NCI-H187 (cell line): ENCODE results near the gene LINGO3.

Experiments used
- DNase-seq, 2 experiments: peaks; one replicate each; lab custom pipeline; 2025; lab: John Stamatoyannopoulos, UW

The LINGO3 gene

DNA sequence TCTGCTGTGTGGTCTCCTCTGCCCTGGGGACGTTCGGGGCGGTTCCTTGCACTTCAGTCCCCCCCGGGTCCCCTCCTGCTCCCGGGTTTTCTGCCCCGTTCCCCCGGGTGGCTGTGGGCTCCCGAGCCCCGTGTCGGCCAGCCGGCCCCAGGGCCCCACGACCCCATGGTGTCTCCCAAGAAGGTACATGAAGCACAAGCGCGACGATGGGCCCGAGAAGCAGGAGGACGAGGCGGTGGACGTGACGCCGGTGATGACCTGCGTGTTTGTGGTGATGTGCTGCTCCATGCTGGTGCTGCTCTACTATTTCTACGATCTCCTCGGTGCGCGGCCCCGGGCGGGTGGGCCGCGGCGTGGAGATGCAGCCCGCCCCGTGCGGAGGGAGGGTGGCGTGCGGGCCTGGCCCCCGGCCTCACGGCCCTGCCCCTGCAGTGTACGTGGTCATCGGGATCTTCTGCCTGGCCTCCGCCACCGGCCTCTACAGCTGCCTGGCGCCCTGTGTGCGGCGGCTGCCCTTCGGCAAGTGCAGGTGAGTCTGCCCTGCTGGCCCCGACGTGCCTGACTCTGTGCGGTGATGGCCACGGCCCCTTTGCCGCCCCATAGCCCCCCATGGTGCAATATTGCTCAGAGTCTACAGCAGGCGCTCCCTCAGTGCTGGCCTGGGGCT, 31.8 kb upstream of the LINGO3 start:
- no peak for DNase-seq

DNA sequence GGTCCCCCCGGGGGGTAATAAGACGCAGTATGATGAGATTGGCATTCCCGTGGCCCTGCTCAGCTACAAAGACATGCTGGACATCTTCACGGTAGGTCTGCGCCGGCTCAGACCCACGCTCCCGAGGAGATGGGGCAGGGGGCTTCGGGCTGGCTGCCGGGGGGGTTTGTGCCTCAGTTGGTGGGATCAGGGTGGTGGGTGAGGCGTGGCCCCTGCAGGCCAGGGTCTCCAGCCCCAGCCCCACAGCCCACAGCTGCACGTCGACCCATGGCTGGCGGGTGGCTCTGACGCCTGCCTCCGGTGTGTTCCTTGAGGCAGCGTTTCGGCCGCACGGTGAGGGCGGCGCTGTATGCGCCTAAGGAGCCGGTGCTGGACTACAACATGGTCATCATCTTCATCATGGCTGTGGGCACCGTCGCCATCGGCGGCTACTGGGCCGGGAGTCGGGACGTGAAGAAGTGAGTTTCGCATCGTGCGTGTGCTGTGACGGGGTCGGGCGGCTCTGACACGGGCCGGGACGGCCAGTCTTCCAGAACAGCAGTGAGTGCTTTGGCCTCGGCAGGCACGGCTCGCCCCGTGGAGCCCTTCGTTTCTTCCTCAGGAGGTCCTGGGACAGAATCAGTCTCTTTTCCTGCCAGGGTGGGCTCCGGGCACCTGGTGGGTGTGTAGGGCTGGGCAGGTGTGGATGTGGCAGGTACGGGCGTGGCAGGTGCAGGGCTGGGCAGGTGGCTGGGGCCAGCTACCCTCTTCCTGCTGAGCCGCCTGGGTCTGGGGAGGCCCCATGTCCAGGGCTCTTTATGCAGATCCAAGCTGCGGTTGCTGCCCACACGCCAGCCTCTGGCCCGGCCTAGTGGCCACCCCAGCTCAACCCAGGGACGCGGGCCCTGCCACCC, 31.0 kb upstream of the LINGO3 start:
- DNase-seq = no peak

DNA sequence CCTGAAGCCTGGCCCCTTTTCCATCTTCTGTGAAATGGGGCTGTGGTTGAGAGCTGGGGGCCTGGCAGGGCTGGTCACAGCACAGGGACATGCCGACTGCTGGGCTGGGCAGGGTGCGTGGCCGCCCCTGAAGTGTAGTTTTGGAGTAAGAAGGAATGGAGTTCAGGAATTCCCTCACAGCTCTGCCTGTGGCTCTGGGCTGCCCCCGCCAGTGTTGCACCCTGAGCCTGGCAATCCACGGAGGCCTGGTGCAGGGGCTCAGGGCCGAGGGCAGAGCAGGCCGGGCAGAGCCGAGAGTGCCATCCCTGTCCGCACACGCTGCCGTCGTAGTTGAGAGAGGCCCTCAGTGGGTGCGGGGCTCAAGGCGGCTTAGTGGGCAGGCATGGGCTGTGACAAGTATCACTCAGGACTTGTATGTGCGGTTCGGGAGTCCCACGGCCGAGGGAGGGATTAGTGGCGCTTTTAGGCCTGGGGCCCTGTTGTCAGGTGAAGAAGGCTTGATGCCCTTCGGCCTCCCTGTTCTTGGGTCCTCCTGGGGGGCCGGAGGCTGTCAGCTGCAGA, 30.2 kb upstream of the LINGO3 start:
- DNase-seq = no peak

DNA sequence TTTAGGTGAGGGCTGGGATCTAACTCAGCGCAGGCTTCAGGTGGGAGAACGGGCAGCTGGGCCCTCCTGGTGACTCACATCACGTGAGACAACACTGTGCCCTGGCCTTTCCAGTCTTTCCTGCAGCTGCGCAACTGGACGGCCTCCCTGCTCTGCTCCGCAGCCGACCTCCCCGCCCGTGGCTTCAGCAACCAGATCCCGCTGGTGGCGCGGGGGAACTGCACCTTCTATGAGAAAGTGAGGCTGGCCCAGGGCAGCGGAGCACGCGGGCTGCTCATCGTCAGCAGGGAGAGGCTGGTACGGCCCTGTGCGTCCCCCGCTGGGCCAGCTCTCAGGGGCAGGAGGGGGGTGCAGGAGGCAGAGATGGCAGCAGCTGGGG, 29.4 kb upstream of the LINGO3 start:
- no peak for DNase-seq

DNA sequence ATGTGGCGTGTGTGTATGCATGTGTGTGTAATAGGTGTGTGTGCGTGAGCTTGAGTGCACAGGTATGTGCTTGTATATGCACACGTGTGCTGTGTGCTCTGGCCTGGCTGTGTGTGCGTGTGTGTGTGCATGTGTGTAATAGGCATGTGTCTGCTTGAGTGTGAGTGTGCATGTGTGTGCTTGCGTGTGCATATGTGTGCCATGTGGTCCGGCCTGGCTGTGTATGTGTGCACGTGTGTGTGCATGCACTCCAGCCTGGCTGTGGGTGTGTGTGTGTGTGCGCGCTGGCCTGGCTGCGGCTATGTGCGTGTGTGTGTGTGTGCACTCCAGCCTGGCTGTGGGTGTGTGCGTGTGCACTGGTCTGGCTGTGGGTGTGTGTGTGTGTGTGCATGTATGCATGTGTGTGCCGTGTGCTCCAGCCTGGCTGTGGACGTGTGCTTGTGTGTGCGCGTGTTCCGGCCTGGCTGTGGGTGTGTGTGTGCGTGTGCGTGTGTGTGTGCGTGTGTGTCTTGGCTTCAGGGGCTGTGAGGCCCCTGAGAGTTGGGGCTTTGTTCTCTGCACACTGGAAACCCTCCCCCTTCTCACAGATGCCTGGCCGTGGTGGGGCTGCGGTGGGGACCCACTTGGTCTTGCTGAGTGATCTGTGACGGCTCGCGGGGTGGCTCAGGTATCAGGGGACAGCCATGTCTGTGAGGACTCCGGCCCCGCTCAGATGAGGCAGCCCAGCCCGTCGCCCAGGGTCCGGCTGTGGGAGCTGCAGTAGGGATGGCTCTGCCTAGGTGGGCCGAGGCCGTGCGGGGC, 28.8 kb upstream of the LINGO3 start:
- DNase-seq = no peak

DNA sequence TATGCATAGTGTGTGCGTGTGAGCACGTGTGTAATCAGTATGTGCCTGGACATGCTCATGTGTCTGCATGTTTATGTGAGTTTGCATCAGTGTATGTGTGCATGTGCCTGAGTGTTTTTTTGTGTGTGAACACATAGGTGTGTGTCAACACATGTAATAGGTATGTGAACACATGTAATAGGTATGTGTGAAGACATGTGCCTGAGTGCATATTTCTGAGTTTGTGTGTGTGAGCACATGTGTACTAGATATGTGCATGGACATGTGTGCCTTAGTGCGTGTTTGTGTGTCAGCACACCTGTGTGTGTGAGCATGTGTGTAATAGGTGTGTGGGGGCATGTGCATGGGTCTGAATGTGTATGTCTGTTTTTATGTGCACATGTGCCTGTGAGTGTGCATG, 27.9 kb upstream of the LINGO3 start:
- DNase-seq = no peak

DNA sequence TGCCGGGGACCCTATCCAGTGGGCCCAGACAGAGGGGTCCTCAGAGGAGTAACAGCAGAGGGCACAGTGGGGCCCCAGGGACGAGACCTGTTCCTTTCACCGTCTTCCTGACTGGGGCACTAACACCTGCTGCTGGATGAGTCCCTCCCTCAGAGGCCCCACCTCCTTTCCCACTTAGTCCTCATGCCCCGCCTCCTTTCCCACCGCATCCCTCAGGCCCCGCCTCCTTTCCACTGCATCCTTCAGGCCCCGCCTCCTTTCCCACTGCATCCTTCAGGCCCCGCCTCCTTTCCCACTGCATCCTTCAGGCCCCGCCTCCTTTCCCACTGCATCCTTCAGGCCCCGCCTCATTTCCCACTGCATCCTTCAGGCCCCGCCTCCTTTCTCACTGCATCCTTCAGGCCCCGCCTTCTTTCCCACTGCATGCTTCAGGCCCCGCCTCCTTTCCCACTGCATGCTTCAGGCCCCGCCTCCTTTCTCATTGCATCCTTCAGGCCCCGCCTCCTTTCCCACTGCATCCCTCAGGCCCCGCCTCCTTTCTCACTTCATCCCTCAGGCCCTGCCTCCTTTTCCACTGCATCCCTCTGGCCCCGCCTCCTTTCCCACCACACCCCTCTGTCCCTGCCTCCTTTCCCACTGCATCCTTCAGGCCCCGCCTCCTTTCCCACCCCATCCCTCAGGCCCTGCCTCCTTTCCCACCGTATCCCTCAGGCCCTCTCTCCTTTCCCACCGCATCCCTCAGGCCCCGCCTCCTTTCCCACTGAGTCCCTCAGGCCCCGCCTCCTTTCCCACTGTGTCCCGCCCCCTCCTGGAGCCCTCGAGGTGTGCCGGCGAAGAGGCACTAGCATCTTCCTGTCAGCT, 27.3 kb upstream of the LINGO3 start:
- DNase-seq = no peak

DNA sequence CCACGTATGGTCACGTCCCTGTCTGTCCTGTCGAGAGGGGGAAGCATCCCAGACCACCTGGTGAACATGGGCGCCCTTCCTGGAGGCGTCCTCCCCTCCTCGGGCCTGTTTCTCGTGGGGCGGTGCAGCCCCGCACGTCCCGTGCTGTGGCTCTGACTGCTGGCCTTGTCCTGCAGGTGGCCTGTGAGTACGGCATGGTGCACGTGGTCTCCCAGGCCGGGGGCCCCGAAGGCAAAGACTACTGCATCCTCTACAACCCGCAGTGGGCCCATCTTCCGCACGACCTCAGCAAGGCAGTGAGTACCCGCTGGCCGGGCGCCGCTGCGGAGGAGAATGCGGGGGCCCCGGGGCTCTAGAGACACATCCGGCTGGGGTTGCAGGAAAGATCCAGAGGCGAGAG, 26.5 kb upstream of the LINGO3 start:
- no peak for DNase-seq

DNA sequence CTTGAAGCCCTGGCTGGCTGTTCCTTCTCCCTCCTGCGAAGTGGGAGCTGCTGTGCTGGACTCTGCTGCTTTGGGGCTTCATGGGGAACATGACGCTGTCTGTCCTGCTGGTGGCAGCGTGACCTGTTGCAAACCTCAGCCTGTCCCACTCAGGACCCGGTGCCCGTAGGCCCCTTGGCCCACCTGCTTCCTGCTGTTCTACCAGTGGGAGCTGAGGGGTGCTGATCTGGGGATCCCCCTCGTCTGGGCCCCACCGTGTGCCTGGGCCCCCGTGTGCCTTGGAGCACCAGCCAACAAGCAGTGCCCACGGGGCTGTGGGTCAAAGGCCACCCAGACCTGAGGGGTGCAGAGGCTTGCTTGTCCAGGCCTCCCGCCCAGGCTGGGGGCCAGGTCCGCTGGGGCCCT, 25.9 kb upstream of the LINGO3 start:
- no peak for DNase-seq

DNA sequence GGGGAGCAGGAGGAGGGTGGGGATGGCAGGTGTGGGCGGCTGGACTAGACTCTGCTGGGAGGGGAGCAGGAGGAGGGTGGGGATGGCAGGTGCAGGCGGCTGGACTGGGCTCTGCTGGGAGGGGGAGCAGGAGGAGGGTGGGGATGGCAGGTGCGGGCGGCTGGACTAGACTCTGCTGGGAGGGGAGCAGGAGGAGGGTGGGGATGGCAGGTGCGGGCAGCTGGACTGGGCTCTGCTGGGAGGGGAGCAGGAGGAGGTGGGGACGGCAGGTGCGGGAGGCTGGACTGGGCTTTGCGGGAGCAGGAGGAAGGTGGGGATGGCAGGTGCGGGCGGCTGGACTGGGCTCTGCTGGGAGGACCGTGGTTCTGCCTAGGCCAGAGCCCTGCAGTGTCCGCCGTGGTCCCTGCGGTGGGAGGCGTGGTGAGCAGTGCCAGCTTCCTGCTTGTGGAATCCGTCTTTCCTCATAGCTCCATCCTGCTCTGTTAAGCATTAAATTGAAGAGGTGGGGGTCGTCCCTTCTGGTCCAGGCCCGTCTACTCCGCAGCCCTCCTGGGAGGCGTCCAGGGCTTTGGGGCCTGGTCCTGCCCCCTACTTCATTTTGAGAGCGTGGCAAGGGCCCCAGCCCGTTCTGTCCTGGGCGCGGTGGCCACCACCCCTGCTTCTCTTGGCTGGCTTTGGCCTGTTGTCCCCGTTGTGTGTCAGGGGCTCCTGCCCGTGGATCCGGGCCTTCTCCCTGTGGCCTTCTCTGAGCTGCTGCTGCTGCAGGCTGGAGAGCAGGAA, 25.3 kb upstream of the LINGO3 start:
- peak; percentile 87 to 94 for DNase-seq

DNA sequence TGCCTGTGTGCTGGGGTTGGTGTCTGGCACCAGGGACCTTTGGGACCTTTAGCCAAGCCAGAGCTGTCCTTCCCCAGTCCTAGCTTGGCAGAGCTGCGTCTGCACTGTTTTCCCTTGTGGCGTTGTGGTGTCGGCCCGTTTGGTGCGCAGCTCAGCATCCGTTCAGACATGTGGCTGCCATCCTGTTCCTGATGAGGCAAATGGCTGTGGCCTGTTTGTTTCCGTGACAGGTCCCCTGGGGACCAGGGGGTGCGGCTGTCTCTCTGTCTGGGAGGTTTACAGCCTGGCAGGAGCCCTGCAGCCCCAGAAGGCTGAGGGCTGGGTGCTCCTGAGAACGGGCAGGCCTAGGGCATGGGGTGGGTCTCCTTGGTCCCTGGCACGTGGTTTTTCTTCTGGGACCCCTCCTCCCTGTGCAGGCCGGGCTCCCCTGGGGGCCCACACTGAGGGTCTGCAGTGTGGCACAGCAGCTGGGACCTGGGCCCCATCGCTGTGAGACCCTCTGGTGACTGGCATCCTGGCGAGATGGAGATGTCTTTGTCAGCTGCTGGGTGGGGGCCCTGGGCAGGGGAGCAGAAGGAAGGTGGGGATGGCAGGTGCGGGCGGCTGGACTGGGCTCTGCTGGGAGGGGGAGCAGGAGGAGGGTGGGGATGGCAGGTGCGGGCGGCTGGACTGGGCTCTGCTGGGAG, 24.5 kb upstream of the LINGO3 start:
- DNase-seq = peak; percentile 81 to 86

DNA sequence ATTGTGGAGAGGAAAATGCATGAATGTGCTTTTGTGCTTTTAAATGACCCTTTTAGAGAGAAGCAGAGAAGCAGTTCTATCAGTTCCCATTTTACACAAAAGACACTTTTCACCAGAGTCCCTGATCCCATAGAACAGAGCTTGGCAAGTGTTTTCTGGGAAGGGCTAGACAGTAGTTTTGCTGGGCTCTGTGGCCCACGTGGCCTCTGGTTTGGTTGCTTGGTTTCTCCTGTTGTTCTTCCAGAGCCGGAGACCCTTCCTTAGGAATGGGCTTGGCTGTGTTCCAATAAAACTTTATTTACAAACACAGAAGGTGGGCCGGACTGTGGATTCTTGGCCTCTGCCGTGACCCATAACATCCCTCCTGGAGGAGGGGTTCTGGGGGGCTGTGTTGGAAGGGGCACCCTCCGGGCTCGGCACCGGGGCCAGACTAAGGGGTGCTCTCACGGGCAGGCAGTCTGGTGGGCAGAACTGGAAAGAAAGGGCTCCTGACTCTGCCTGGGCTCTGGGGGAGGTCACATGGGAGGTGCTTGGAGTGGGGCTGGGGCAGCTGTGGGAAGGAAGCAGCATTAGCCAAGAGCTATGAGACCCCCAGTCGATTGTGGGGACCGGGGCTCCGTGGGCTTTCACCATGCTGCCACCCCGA, 23.8 kb upstream of the LINGO3 start:
- DNase-seq = no peak

DNA sequence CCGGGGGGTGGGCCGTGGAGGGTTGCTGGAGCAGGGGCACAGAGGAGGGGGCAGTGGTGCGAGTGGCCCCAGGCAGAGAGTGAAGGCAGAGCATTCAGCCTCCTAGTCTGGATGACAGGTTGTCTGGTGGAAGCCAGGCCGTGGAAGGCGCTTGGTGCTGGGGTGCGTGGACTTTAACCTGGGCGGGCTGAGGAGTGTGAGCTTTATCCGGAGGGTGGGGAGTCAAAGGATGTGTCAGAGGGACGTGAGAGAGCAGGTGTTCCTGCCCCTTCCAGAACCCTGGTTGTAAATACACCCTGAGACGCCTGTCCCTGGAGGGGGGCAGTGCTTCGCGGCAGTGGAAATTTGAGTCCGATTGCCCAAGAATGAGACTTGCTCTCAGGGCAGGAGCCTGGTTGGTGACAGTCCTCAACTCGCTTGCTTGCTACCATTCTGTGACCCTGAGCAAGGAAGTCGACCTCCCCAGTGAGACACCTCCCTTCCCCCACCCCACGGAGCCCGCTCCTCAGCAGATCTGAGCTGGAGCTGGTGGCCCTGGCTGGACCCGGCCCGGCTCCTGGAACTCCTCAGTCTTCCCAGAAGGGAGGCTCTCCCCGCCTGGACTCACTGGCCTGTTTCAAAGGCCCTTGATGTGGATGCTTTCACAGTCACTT, 22.8 kb upstream of the LINGO3 start:
- DNase-seq = peak; percentile 48 to 66

DNA sequence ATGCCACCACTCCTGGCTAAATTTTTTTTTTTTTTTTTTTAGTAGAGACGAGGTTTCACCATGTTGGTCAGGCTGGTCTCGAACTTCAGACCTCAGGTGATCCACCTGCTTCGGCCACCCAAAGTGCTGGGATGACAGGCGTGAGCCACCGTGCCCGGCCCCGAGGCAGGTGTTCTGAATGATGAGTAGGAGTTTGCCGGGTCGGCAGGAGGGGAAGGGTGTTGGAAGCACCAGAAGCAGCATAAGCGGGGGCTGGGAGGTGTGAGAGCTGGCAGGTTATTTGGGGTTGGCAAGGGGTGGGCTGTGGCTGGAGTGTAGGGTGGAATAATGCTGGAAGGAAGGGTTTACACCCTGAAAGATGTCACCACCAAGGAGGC, 22.3 kb upstream of the LINGO3 start:
- DNase-seq = no peak

DNA sequence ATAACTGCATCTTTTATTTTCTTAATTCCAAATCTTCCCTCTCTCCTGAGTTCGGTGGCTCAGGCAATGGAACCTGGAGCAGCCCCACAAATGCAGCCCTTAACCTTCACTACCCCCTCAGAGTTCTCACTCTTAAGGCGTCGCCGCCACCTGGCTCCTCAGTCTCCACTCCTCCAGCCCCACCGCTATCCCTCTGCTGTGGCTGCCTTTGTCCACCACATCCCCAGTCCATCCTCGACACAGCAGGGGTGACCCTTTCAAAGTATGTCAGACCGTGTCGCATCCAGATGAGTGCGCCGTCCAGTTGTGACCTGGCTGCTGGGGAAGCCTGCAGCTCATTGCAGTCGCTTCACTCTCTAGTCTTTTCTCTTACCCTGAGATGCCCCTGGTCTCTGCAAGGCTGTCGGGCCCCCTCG, 21.6 kb upstream of the LINGO3 start:
- DNase-seq = peak in 1 of 2 experiments; percentile 27

DNA sequence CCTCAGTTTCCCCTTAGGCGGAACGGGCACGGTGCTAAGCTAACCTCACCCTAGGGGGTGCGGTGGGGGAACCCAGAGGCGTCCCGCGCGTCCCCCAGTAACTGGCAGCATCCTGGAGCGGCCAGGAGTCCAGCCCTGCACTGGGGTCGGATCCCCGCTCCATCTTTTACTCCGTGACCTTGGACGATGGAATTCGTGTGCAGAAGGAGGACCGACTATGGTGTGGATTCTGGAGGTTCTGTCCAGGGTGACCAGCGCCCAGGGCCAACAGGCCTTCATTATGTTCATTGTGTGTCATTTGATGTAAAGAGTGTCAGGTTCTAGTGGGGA, 21.2 kb upstream of the LINGO3 start:
- no peak for DNase-seq

DNA sequence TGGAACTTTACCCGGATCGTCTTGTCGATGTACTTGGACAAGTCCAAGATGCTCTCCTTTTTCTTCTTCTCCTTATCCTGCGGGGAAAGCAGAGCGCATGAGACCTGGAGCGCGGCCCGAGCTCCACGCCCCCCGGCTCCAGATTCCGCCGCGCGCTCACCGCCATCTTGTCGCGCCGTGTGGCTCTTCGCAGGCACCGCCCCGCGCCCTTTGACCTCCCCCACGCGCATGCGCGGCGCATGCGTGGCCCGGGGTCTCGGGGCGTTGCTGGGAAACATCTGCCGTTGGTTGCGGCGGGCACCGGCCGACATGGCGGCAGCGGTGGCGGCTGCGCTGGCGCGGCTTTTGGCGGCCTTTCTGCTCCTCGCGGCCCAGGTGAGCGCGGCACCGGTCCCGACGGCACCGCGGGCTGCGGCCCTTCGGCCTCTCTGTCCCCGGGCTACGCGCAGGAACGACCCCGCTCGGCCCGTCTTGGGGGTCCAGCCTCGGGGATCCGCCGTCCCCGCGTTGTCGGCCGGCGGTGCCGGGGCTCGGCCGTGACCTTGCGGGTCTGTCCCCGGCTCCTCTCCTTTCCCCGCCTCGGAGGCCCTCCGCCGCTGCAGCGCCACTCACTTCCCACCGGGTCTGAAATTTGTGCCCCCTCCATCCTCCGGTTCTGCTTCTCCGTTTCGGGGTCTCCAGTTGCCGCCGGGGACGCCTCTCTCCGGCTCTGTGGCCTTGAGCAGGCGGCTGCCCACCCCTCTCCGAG, 20.6 kb upstream of the LINGO3 start, which contains the start of the genes LSM7 and SPPL2B:
Gene LSM7, minus strand, starts transcription at position 186 of the 748 bp plus-strand sequence. Its CDS starts 20 bp downstream, at position 166.
Gene SPPL2B, plus strand, starts transcription at position 284 of the 748 bp plus-strand sequence. Its CDS starts 26 bp downstream, at position 310.
- DNase-seq = peak; percentile 84 to 92

DNA sequence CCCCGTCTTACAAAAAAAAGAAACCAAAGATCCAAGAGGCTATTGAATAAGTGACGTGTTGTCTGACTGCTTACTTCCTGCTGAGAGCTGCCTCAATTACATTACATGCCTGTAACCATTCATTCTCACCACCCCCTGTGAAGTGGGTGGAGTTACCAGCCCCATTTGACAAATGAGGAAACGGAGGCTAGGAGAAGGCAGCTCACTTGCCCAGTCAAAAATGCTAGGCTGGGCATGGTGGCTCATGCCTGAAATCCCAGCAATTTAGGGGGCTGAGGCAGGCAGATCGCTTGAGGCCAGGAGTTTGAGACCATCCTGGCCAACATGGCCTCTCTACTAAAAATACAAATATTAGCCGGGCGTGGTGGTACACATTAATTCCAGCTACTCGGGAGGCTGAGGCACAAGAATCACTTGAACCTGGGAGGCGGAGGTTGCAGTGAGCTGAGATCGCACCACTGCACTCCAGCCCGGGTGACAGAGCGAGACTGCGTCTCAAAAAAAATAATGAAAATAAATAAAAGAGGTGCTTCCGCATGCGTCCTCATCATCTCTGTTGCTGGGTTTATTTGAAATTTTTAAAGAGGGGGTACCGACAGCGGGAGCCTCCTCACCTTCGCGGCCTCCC, 19.9 kb upstream of the LINGO3 start:
- DNase-seq = no peak
